H1 (cell line): ENCODE data around the gene HNF1B. TPM values are rescaled to one million over a fixed set of nuclear protein-coding genes. Genes with fewer than 3 reads are reported as not detected.

Experiments used
- EZH2 ChIP-seq: fragments of 200-600 bp; sonication (generic); IDR thresholded peaks from 2 replicates; pipeline ENCODE4 v1.7.1; 2012; ENCODE audit warnings: low read depth, mild to moderate bottlenecking, moderate library complexity, low read length, inconsistent platforms; ENCODE audit not compliant: severe bottlenecking
- GABPA ChIP-seq: IDR thresholded peaks from 2 replicates; pipeline ENCODE4 v1.6.1; 2011; ENCODE audit warnings: mild to moderate bottlenecking, low read length, moderate library complexity, borderline replicate concordance; ENCODE audit not compliant: insufficient read depth
- RXRA ChIP-seq: IDR thresholded peaks from 2 replicates; pipeline ENCODE4 v1.6.1; 2011; ENCODE audit warnings: low read depth, mild to moderate bottlenecking, low read length, moderate library complexity; ENCODE audit not compliant: insufficient read depth
- polyA plus RNA-seq, 7 experiments: library from polyadenylated mRNA; depleted of rRNA in 3 of 7; stranded (reverse) in 5 of 7; unstranded in 2 of 7; fragments of >200 nt in 5 of 7; fragments of 200-250 nt in 2 of 7; gene quantifications; 1 replicate in 5 of 7; 2 replicates in 1 of 7; 4 replicates in 1 of 7; pipeline versions ENCODE4 v1.2.1 to v1.2.3, GENCODE V29; 2011 to 2013; ENCODE audit warnings: missing spikeins in 2 of 7, mixed read lengths in 2 of 7
- total RNA-seq: library from RNA; stranded (reverse); fragmentation: NEBNext Ultra II Directional; extraction: Animal tissue kit (Norgen Biotek cat#: 25700); gene quantifications from 2 replicates; pipeline ENCODE4 v1.2.1, GENCODE V29; 2021

The HNF1B gene
- total and polyA plus RNA-seq, 2 of the 8 experiments (the other 6 are each of a cell fraction or from before 2014, with no cell fraction given): 0.13 to 0.30 TPM

DNA sequence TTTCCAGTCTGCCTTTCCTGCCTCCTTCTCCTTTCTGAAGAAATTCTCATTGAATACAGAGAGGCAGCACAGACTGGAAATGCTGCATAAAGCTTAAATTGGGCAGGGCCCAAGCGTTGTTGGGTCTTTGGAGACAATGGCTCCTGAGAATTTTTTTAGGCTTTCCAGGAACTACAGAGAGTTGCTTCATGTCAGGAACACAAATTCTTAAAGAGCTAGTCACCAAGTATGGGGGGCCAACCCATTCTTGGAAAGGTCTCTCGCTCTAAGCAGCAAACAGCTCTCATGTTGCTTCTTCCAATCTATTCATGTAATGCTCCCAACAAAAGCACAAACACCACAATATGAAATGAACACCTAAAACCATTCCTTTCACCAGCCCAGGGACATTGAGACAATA, 6.9 kb downstream of the HNF1B start (continued):
- TF ChIP-seq RXRA (no peak), EZH2 (no peak), GABPA (no peak)
